H1 (cell line): ENCODE data around the gene PPP2R2D. TPM values are rescaled to one million over a fixed set of nuclear protein-coding genes. Genes with fewer than 3 reads are reported as not detected.

Experiments used
- CTCF ChIA-PET: fragments of 300-600 bp; sonication (Branson Sonifier 250); formaldehyde crosslinking; loops from one replicate; lab custom pipeline; 2021; ENCODE audit not compliant: partially characterized antibody; lab: Charles Lee
- POLR2A ChIA-PET: fragments of 300-600 bp; sonication (Branson Sonifier 250); formaldehyde crosslinking; loops from one replicate; lab custom pipeline; 2021; ENCODE audit warnings: inconsistent platforms; ENCODE audit not compliant: partially characterized antibody; lab: Charles Lee
- DNase-seq, 2 experiments: peaks; one replicate each; pipeline versions ENCODE4 v3.0.0 to v3.0.0-alpha.2; 2010 to 2022; ENCODE audit warnings: low spot score in 2 of 2, low read depth in 1 of 2, mixed read lengths in 1 of 2
- FAIRE-seq: peaks from 2 replicates; lab custom pipeline; 2011; peaks lifted over from hg19 to GRCh38; lab: Jason Lieb, UNC
- H2AFZ ChIP-seq: 2 replicates; pipeline ENCODE4 v1.8.1; 2012; ENCODE audit warnings: low read length, inconsistent platforms
- H2AK5ac ChIP-seq: 2 replicates; pipeline ENCODE4 v1.6.1; 2013; ENCODE audit warnings: low read depth, low read length
- H2BK120ac ChIP-seq: replicated peaks from 2 replicates; pipeline ENCODE3; 2013; ENCODE audit warnings: low read depth, low read length, inconsistent platforms
- H2BK12ac ChIP-seq: 2 replicates; pipeline ENCODE4 v1.6.1; 2013; ENCODE audit warnings: low read depth, low read length
- H2BK15ac ChIP-seq: 2 replicates; pipeline ENCODE4 v1.6.1; 2013; ENCODE audit warnings: low read length
- H2BK20ac ChIP-seq: 2 replicates; pipeline ENCODE4 v1.6.1; 2013; ENCODE audit warnings: low read length
- H2BK5ac ChIP-seq: 2 replicates; pipeline ENCODE4 v1.6.1; 2013; ENCODE audit warnings: low read depth, low read length
- H3K14ac ChIP-seq: 2 replicates; pipeline ENCODE4 v1.6.1; 2013; ENCODE audit warnings: inconsistent platforms; ENCODE audit not compliant: insufficient read length
- H3K18ac ChIP-seq: 2 replicates; pipeline ENCODE4 v1.6.1; 2013; ENCODE audit warnings: low read length; ENCODE audit errors: extremely low read depth
- H3K23ac ChIP-seq: 2 replicates; pipeline ENCODE4 v1.6.1; 2013; ENCODE audit warnings: inconsistent platforms; ENCODE audit not compliant: insufficient read length
- H3K23me2 ChIP-seq: 2 replicates; pipeline ENCODE4 v1.6.1; 2013; ENCODE audit warnings: low read depth, low read length
- H3K27ac ChIP-seq: 2 replicates; pipeline ENCODE4 v1.6.1; 2011; ENCODE audit warnings: low read depth, low read length, inconsistent platforms
- H3K27me3 ChIP-seq, 4 experiments: replicated peaks in 1 of 4; 1 replicate in 1 of 4; 2 replicates in 3 of 4; pipeline versions ENCODE4 v1.6.1 to v1.8.1; 2011 to 2013; ENCODE audit warnings: low read length in 3 of 4, mild to moderate bottlenecking in 3 of 4, inconsistent platforms in 2 of 4, mixed read lengths in 2 of 4, moderate library complexity in 1 of 4; ENCODE audit not compliant: control insufficient read depth in 3 of 4, insufficient read depth in 3 of 4; ENCODE audit errors: extremely low read depth in 1 of 4
- H3K36me3 ChIP-seq, 4 experiments: 2 replicates each; pipeline versions ENCODE4 v1.6.1 to v1.8.1; 2011 to 2013; ENCODE audit warnings: mild to moderate bottlenecking in 4 of 4, low read length in 3 of 4, moderate library complexity in 2 of 4, control low read depth in 1 of 4, inconsistent platforms in 1 of 4; ENCODE audit not compliant: insufficient read depth in 4 of 4, control insufficient read depth in 2 of 4
- H3K4ac ChIP-seq: replicated peaks from 2 replicates; pipeline ENCODE3; 2013; ENCODE audit warnings: low read length, low read depth, mixed read lengths, inconsistent platforms; ENCODE audit not compliant: insufficient read length
- H3K4me1 ChIP-seq, 4 experiments: replicated peaks in 1 of 4; 1 replicate in 1 of 4; 2 replicates in 3 of 4; pipeline versions ENCODE4 v1.6.1 to v1.8.1; 2011 to 2013; ENCODE audit warnings: low read length in 3 of 4, inconsistent platforms in 2 of 4, mixed read lengths in 1 of 4; ENCODE audit not compliant: insufficient read depth in 4 of 4, control insufficient read depth in 3 of 4
- H3K4me2 ChIP-seq, 2 experiments: 2 replicates each; pipeline versions ENCODE4 v1.6.1 to v1.8.1; 2011 to 2013; ENCODE audit warnings: low read depth in 2 of 2, low read length in 2 of 2, control low read depth in 1 of 2, inconsistent platforms in 1 of 2, mild to moderate bottlenecking in 1 of 2; ENCODE audit not compliant: insufficient read depth in 1 of 2
- H3K4me3 ChIP-seq, 4 experiments: fragments of 200-600, 300-600 bp in 1 of 4; sonication (generic), shearing (Covaris generic), sonication (Bioruptor Twin) in 1 of 4; 2 replicates each; pipeline versions ENCODE4 v1.5.1 to v1.8.1; 2011 to 2016; ENCODE audit warnings: low read length in 4 of 4, low read depth in 3 of 4, control low read depth in 2 of 4, inconsistent platforms in 2 of 4, mild to moderate bottlenecking in 2 of 4, mixed read lengths in 1 of 4, moderate library complexity in 1 of 4; ENCODE audit not compliant: insufficient read depth in 2 of 4; ENCODE audit errors: extremely low read depth in 1 of 4
- H3K56ac ChIP-seq: replicated peaks from 2 replicates; pipeline ENCODE3; 2013; ENCODE audit warnings: low read depth, mild to moderate bottlenecking, mixed read lengths, low read length, inconsistent platforms; ENCODE audit not compliant: insufficient read length
- H3K79me1 ChIP-seq: 2 replicates; pipeline ENCODE4 v1.6.1; 2013; ENCODE audit warnings: low read depth, low read length, control low read depth
- H3K79me2 ChIP-seq, 2 experiments: 2 replicates each; pipeline versions ENCODE4 v1.6.1 to v1.8.1; 2012 to 2013; ENCODE audit warnings: low read length in 2 of 2, mild to moderate bottlenecking in 2 of 2, inconsistent platforms in 1 of 2; ENCODE audit not compliant: insufficient read depth in 2 of 2, control insufficient read depth in 1 of 2
- H3K9ac ChIP-seq, 4 experiments: replicated peaks in 1 of 4; 1 replicate in 1 of 4; 2 replicates in 3 of 4; pipeline versions ENCODE4 v1.6.1 to v1.8.1; 2011 to 2013; ENCODE audit warnings: low read depth in 3 of 4, low read length in 3 of 4, control low read depth in 2 of 4, mild to moderate bottlenecking in 2 of 4, moderate library complexity in 2 of 4, inconsistent platforms in 1 of 4; ENCODE audit errors: extremely low read depth in 1 of 4
- H3K9me3 ChIP-seq, 2 experiments: 2 replicates each; pipeline versions ENCODE4 v1.6.1 to v1.8.1; 2012 to 2013; ENCODE audit warnings: mild to moderate bottlenecking in 2 of 2, moderate library complexity in 2 of 2, control low read depth in 1 of 2, inconsistent platforms in 1 of 2, low read depth in 1 of 2, low read length in 1 of 2, mixed read lengths in 1 of 2; ENCODE audit not compliant: insufficient read depth in 2 of 2
- H4K20me1 ChIP-seq, 2 experiments: replicated peaks in 1 of 2; 2 replicates each; pipeline versions ENCODE3 to v1.8.1; 2011 to 2013; ENCODE audit warnings: inconsistent platforms in 2 of 2, low read length in 2 of 2, mild to moderate bottlenecking in 1 of 2; ENCODE audit not compliant: insufficient read depth in 2 of 2, control insufficient read depth in 1 of 2
- H4K5ac ChIP-seq: 2 replicates; pipeline ENCODE4 v1.6.1; 2013; ENCODE audit warnings: low read length, low read depth, mixed read lengths, inconsistent platforms; ENCODE audit not compliant: insufficient read length
- H4K8ac ChIP-seq: 2 replicates; pipeline ENCODE4 v1.8.0; 2013; ENCODE audit warnings: mild to moderate bottlenecking, moderate library complexity, low read length, inconsistent platforms; ENCODE audit not compliant: insufficient read depth; ENCODE audit errors: extremely low read depth
- H4K91ac ChIP-seq: replicated peaks from 2 replicates; pipeline ENCODE3; 2013; ENCODE audit warnings: low read length, mixed read lengths, inconsistent platforms; ENCODE audit not compliant: insufficient read length
- CBX5 ChIP-seq: fragments of 300-800, 300-1000 bp; sonication (generic); IDR thresholded peaks from 2 replicates; pipeline ENCODE4 v1.7.1; 2016; ENCODE audit warnings: antibody characterized with exemption, low read length, low read depth
- CREB1 ChIP-seq: IDR thresholded peaks from 2 replicates; pipeline ENCODE4 v1.6.1; 2012; ENCODE audit warnings: inconsistent platforms
- E2F6 ChIP-seq: IDR thresholded peaks from 2 replicates; pipeline ENCODE4 v1.6.1; 2012; ENCODE audit warnings: inconsistent platforms
- HDAC6 ChIP-seq: IDR thresholded peaks from one replicate; pipeline ENCODE4 v1.7.1; 2012; ENCODE audit warnings: low read depth, mild to moderate bottlenecking, inconsistent platforms, low read length, moderate library complexity
- POLR2AphosphoS5 ChIP-seq: IDR thresholded peaks from 2 replicates; pipeline ENCODE4 v1.6.1; 2011; ENCODE audit warnings: low read depth, low read length
- RAD21 ChIP-seq, 2 experiments: IDR thresholded peaks in 1 of 2; conservative IDR thresholded peaks in 1 of 2; 2 replicates each; pipeline ENCODE4 v1.6.1; 2011; ENCODE audit warnings: low read depth in 2 of 2, low read length in 2 of 2, improper control_type of control experiment in 1 of 2, inconsistent platforms in 1 of 2, mild to moderate bottlenecking in 1 of 2, moderate library complexity in 1 of 2
- RBBP5 ChIP-seq: IDR thresholded peaks from 2 replicates; pipeline ENCODE4 v1.7.1; 2012; ENCODE audit warnings: low read depth, mild to moderate bottlenecking, inconsistent platforms, low read length, moderate library complexity, borderline replicate concordance
- RNF2 ChIP-seq: fragments of 200-900, 300-1000 bp; sonication (generic); IDR thresholded peaks from 2 replicates; pipeline ENCODE4 v1.7.1; 2016; ENCODE audit warnings: borderline replicate concordance, low read depth, mild to moderate bottlenecking, antibody characterized with exemption, low read length; ENCODE audit not compliant: poor library complexity, severe bottlenecking; ENCODE audit errors: missing control alignments
- SAP30 ChIP-seq: fragments of 300-600 bp; sonication (generic); IDR thresholded peaks from 2 replicates; pipeline ENCODE4 v1.7.1; 2012; ENCODE audit warnings: low read length, moderate library complexity, mild to moderate bottlenecking, inconsistent platforms; ENCODE audit not compliant: insufficient read depth, insufficient replicate concordance
- SIRT6 ChIP-seq: IDR thresholded peaks from one replicate; pipeline ENCODE4 v1.7.1; 2012; ENCODE audit warnings: low read length, inconsistent platforms
- TCF12 ChIP-seq: IDR thresholded peaks from 2 replicates; pipeline ENCODE4 v1.6.1; 2011; ENCODE audit warnings: low read depth, mild to moderate bottlenecking, low read length
- WGBS, 2 experiments: shearing (Covaris generic) in 1 of 2; methylation state at CpG; one replicate each; pipeline versions ENCODE4 v1.1.6 to v1.1.7; 2013 to 2015; ENCODE audit warnings: low lambda C conversion rate in 2 of 2, mixed read lengths in 2 of 2, inconsistent platforms in 1 of 2, low coverage in 1 of 2, missing lambda C conversion rate in 1 of 2; ENCODE audit not compliant: insufficient replicate concordance in 2 of 2, insufficient coverage in 1 of 2, insufficient read length in 1 of 2; ENCODE audit errors: extremely low coverage in 1 of 2, missing lambda C conversion rate in 1 of 2; 5-methylcytosine and 5-hydroxymethylcytosine counted together
- polyA plus RNA-seq, 7 experiments: library from polyadenylated mRNA; depleted of rRNA in 3 of 7; stranded (reverse) in 5 of 7; unstranded in 2 of 7; fragments of >200 nt in 5 of 7; fragments of 200-250 nt in 2 of 7; gene quantifications; 1 replicate in 5 of 7; 2 replicates in 1 of 7; 4 replicates in 1 of 7; pipeline versions ENCODE4 v1.2.1 to v1.2.3, GENCODE V29; 2011 to 2013; ENCODE audit warnings: missing spikeins in 2 of 7, mixed read lengths in 2 of 7
- total RNA-seq: library from RNA; stranded (reverse); fragmentation: NEBNext Ultra II Directional; extraction: Animal tissue kit (Norgen Biotek cat#: 25700); gene quantifications from 2 replicates; pipeline ENCODE4 v1.2.1, GENCODE V29; 2021

Gene PPP2R2D
- total and polyA plus RNA-seq, 2 of the 8 experiments (the other 6 are each of a cell fraction or from before 2014, with no cell fraction given): 25.4 to 32.8 TPM

GRCh38 chr10:131905603-131906268 is 4.9 kb downstream of the PPP2R2D start:
- POLR2A ChIA-PET: interaction anchor here (1.1 to 1.8 kb wide), 3 partner anchors 8 to 26 kb away, joined by 3 to 5 read pairs (median 4); no protein-coding TSS in a partner anchor
- H4K20me1 ChIP-seq: peaks cover 22 to 45% of the 10 kb centered on the region in 2 experiments
- H2BK20ac ChIP-seq: no peak overlapping the region
- H2BK12ac ChIP-seq: no peak overlapping the region
- no peak overlapping the region for H3K18ac ChIP-seq
- peaks cover 3% of the 10 kb centered on the region; the same call in 1 of the 2 replicates for H3K23me2 ChIP-seq
- H3K4me1 ChIP-seq: peaks cover 0 to 4% (median 2%) of the 10 kb centered on the region in 4 experiments; a peak in 3 of 7 replicates
- no peak overlapping the region for H2BK5ac ChIP-seq
- CTCF ChIA-PET: interaction anchor here (1.0 to 2.0 kb wide), 2 partner anchors 20 to 37 kb away, joined by 3 to 7 read pairs; no protein-coding TSS in a partner anchor
- DNase-seq (no peak), FAIRE-seq (no peak)
- no peak overlapping the region for H3K4ac ChIP-seq
- H3K56ac ChIP-seq: no peak overlapping the region
- no peak overlapping the region for H3K14ac ChIP-seq
- no peak overlapping the region for H3K27ac ChIP-seq
- no peak overlapping the region for H2BK15ac ChIP-seq
- H3K9me3 ChIP-seq: no peaks in the 10 kb centered on the region
- WGBS, 2 experiments: 90% methylated on average over 17 of the region's 17 CpGs; no CpG with 5 or more reads in 1 of the 2 experiments
- H3K4me2 ChIP-seq: no peak overlapping the region
- no peak overlapping the region for H2AK5ac ChIP-seq
- H3K23ac ChIP-seq: no peak overlapping the region
- no peak overlapping the region for H2BK120ac ChIP-seq
- H3K36me3 ChIP-seq: peaks cover 0 to 8% (median 3%) of the 10 kb centered on the region in 4 experiments; a peak in 3 of 8 replicates
- no peak overlapping the region; the same call in 1 of the 2 replicates for H4K8ac ChIP-seq
- no peak overlapping the region for H4K91ac ChIP-seq
- no peaks in the 10 kb centered on the region for H3K27me3 ChIP-seq
- peaks cover 25 to 90% of the 10 kb centered on the region in 2 experiments for H3K79me2 ChIP-seq
- no peak overlapping the region for H3K9ac ChIP-seq
- no peak overlapping the region for H3K4me3 ChIP-seq
- H3K79me1 ChIP-seq: peaks cover 8% of the 10 kb centered on the region
- H2AFZ ChIP-seq: no peak overlapping the region
- H4K5ac ChIP-seq: no peak overlapping the region
- TF ChIP-seq TCF12 (no peak), RAD21 (IDR thresholded peaks at IDR 0.05 in 1 of 2, conservative IDR thresholded peaks at IDR 0.05 in 1 of 2; ENCODE audit: low read depth in 2 of 2, low read length in 2 of 2) (no peak), E2F6 (no peak), RBBP5 (no peak), SAP30 (no peak), SIRT6 (no peak), RNF2 (no peak), POLR2AphosphoS5 (no peak), HDAC6 (no peak), CREB1 (no peak), CBX5 (no peak)
